ENCODE data around the gene MYO6. TPM values are rescaled to one million over a fixed set of nuclear protein-coding genes. Genes with fewer than 3 reads are reported as not detected.

The MYO6 gene
- total RNA-seq, 1 donor = 15.1 TPM

DNA sequence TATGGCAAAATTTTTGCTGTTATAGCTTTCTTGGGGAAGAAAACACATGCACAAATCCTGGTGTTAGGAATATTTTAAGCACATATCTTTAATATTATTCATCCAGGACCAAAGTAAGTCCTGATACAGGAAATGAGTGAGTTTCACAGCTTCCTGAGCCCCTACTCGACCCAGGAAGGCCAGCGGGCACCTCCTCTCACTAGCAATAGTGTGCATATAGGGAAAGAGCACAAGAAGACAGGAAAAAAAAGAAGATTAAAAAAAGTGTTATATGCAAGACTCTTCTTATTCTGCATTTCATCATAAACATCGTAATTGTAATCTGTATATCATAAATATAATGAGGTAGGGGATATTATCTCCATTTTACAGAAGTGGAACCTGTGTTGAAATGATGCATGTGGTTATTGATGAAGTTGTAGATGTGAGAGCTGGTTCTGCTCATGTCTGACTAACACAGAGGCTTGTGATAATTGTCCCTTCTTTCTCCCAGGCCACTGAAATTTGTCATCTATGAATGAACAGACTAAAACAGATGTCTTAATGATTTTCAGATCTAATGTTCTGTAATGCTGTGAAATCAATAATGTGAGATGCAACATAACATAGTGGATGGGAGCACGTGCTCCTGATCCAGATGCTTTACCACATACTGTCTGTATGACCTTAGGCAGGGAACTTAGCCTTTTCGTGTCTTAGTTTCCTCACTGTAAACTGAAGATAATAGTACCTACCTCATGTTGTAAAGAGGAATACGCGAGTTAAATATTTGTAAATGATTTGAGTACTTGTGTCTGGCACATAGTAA lies 101.2 kb downstream of the MYO6 start:
- peak; percentile 12 for DNase-seq (ENCODE audit: low read depth)
- TF ChIP-seq, protein P1, sequence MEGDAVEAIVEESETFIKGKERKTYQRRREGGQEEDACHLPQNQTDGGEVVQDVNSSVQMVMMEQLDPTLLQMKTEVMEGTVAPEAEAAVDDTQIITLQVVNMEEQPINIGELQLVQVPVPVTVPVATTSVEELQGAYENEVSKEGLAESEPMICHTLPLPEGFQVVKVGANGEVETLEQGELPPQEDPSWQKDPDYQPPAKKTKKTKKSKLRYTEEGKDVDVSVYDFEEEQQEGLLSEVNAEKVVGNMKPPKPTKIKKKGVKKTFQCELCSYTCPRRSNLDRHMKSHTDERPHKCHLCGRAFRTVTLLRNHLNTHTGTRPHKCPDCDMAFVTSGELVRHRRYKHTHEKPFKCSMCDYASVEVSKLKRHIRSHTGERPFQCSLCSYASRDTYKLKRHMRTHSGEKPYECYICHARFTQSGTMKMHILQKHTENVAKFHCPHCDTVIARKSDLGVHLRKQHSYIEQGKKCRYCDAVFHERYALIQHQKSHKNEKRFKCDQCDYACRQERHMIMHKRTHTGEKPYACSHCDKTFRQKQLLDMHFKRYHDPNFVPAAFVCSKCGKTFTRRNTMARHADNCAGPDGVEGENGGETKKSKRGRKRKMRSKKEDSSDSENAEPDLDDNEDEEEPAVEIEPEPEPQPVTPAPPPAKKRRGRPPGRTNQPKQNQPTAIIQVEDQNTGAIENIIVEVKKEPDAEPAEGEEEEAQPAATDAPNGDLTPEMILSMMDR (IDR thresholded peaks at IDR 0.05; ENCODE audit: insufficient read depth, low read depth, low read length) = no peak
- H3K4me3 ChIP-seq (ENCODE audit: low read depth, low read length) = no peak overlapping the region

DNA sequence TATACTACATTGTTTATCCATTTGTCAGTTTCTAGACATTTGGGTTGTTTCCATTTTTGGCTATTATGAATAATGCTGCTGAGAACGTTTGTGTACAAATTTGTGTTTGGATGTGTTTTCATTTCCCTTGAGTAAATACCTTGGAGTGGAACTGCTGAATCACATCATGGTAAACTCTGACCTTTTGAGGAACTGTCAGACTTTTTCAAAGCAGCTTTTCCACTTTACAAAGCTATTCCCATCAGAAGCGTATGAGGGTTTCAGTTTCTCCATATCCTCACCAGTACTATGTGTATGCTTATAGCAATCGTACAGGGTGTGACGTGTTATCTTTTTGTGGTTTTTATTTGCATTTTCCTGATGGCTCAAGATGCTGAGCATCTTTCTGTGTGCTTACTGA lies 103.7 kb downstream of the MYO6 start:
- DNase-seq (ENCODE audit: low read depth) = peak; percentile 83
- TF ChIP-seq, protein P1 (IDR thresholded peaks at IDR 0.05; ENCODE audit: insufficient read depth, low read depth, low read length) = no peak
- H3K4me3 ChIP-seq (ENCODE audit: low read depth, low read length) = no peak overlapping the region

DNA sequence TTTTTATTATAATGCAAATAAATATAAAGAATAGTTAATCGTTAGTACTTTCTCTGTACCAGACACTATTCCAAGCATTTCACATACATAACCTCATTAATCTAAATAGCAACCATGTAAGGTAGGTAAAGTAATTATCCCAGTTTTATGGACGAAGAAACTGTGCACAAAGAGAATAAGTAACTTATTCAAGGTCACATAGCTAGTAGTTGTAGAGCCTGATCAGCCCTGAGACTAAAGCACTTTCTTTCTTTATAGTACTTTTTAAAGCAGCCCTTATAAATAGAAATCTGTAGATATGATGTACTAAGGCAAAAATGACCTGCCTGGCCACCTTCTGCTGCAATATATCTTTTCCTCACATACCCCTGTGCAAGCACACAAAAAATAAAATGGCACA lies 104.8 kb downstream of the MYO6 start:
- H3K4me3 ChIP-seq (ENCODE audit: low read depth, low read length) = no peak overlapping the region
- no peak for DNase-seq (ENCODE audit: low read depth)
- TF ChIP-seq, protein P1 (IDR thresholded peaks at IDR 0.05; ENCODE audit: insufficient read depth, low read depth, low read length) = no peak

DNA sequence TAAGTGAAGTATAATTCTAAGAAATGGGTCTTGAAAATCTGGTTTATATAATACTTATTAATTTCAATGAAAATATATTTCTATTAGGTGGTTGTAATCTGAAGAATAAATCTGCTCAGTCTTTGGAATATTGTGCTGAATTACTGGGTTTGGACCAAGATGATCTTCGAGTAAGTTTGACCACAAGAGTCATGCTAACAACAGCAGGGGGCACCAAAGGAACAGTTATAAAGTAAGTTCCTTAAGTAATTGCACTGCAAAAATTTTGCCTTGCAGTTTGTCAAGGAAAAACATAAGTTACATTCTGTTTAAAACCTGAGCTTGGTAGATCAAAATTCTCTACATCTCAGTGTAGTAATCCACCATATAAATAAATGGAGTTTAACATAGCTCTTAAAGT lies 106.0 kb downstream of the MYO6 start:
- TF ChIP-seq, protein P1 (IDR thresholded peaks at IDR 0.05; ENCODE audit: insufficient read depth, low read depth, low read length) = peak; percentile 70
- DNase-seq (ENCODE audit: low read depth) = peak; percentile 82
- no peak overlapping the region for H3K4me3 ChIP-seq (ENCODE audit: low read depth, low read length)

DNA sequence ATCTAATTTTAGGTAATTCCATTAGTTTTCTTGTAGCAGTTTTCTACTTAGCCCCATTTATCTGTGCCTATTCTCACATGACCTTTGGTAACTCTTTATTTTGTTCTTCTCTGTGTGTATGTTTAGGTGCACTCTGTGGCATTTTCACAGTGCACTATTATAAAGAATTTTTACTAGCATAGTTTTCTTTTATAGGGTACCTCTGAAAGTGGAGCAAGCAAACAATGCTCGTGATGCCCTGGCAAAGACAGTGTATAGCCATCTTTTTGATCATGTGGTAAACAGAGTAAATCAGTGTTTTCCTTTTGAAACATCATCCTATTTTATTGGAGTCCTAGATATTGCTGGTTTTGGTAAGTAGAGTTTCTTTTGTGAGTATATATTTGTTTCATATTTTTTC lies 107.9 kb downstream of the MYO6 start:
- no peak for DNase-seq (ENCODE audit: low read depth)
- TF ChIP-seq, protein P1 (IDR thresholded peaks at IDR 0.05; ENCODE audit: insufficient read depth, low read depth, low read length) = no peak
- no peak overlapping the region for H3K4me3 ChIP-seq (ENCODE audit: low read depth, low read length)

DNA sequence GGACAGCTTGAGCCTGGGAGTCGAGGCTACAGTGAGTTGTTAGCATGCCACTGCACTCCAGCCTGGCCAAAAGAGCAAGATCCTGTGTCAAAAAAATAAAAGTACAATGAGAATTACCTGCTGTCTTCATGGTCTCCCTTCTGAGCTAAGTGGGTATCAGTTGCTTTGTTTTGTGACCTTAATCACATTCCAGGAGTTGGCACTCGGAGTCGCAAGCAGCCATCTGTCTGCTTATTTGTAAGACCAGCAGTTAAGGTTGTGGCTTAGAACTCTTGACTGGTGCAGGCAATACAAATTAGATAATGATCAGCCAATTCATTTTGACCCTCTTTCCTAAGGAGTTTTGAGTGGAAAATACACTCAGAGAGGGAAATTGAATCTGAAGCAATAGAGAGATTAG lies 114.0 kb downstream of the MYO6 start:
- TF ChIP-seq, protein P1 (IDR thresholded peaks at IDR 0.05; ENCODE audit: insufficient read depth, low read depth, low read length) = no peak
- no peak for DNase-seq (ENCODE audit: low read depth)
- no peak overlapping the region for H3K4me3 ChIP-seq (ENCODE audit: low read depth, low read length)

DNA sequence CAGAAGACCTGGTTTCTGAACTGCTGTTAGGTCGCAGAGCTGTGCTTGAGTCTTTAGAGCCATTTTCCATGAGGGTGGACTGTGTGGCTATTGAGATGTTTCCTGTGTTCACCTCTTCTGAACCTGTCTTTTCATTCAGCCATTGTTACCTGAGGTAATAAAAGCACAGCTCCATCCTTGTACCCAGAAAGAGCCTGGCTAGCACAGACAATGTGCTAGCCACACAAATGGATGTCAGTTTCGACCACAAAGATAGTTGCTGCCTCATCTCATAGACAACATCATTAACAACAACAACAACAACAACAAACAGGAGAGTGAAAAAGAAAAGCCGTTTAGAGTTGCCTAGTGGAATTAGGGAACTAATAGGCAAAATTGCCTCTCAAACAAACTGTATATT lies 114.7 kb downstream of the MYO6 start:
- no peak for DNase-seq (ENCODE audit: low read depth)
- H3K4me3 ChIP-seq (ENCODE audit: low read depth, low read length) = no peak overlapping the region

More for the DNA sequence above, 114.7 kb downstream of the MYO6 start:
- TF ChIP-seq, protein P1 (IDR thresholded peaks at IDR 0.05; ENCODE audit: insufficient read depth, low read depth, low read length) = no peak

All from fibroblast of villous mesenchyme (primary cell).